ENCODE results near the gene ULBP2. TPM values are rescaled to one million over a fixed set of nuclear protein-coding genes. Genes with fewer than 3 reads are reported as not detected.

Gene ULBP2
- total RNA-seq, 5 donors from 2014 or later (not counting 1 experiment from before 2014, with no cell fraction given) = 0.20 to 3.9 (median 1.6) TPM; not detected in 2

- Histone ChIP-seq H3K27ac (ENCODE audit: low read length) (no peak overlapping the region), H3K27me3 (replicated peaks in 1 of 2; ENCODE audit: control insufficient read depth in 2 of 2, extremely low read depth in 1 of 2, insufficient read depth in 2 of 2, low read length in 1 of 2) (peaks cover 0 to 44% of the 10 kb centered on the region in 2 experiments), H3K4me1 (ENCODE audit: control insufficient read depth in 1 of 2, extremely low read depth in 1 of 2, insufficient read depth in 2 of 2, low read length in 2 of 2) (peaks cover 0 to 4% of the 10 kb centered on the region in 2 experiments), H3K36me3 (ENCODE audit: control insufficient read depth in 2 of 2, extremely low read depth in 1 of 2, insufficient read depth in 1 of 2, low read length in 1 of 2) (no peaks in the 10 kb centered on the region), H3K9me3 (no peaks in the 10 kb centered on the region), H3K4me3 (ENCODE audit: control insufficient read depth in 1 of 2, extremely low read depth in 1 of 2, low read length in 1 of 2) (no peak overlapping the region)
- WGBS (ENCODE audit: insufficient coverage) = 96% methylated on average over 4 of the region's 6 CpGs
- ChIA-PET POLR2A (interaction anchor here in 1 of 2 donors (0.6 kb wide), 1 partner anchor 579 kb away, joined by 6 read pairs; no protein-coding TSS in a partner anchor), CTCF (no interaction called here)
- ATAC-seq (replicated peaks in 1 of 4) = no peak
- no peaks in the 10 kb centered on the region for H3K9me3 Mint-ChIP-seq
- DNase-seq = no peak
- peaks cover 0 to 8% (median 0%) of the 10 kb centered on the region in 3 donors for H3K4me1 Mint-ChIP-seq
- H3K27ac Mint-ChIP-seq = no peak overlapping the region
- no peak overlapping the region for H3K4me3 Mint-ChIP-seq
- H3K27me3 Mint-ChIP-seq = peaks cover 7 to 14% of the 10 kb centered on the region in 2 donors
- H3K36me3 Mint-ChIP-seq = no peaks in the 10 kb centered on the region
Measured at GRCh38 chr6:149901444-149902140, 40.2 kb upstream of the ULBP2 start.

GRCh38 chr6:149903938-149904611, 37.7 kb upstream of the ULBP2 start:
- Histone ChIP-seq H3K27ac (ENCODE audit: low read length) (no peak overlapping the region), H3K4me3 (ENCODE audit: control insufficient read depth in 1 of 2, extremely low read depth in 1 of 2, low read length in 1 of 2) (no peak overlapping the region), H3K36me3 (ENCODE audit: control insufficient read depth in 2 of 2, extremely low read depth in 1 of 2, insufficient read depth in 1 of 2, low read length in 1 of 2) (no peaks in the 10 kb centered on the region), H3K27me3 (replicated peaks in 1 of 2; ENCODE audit: control insufficient read depth in 2 of 2, extremely low read depth in 1 of 2, insufficient read depth in 2 of 2, low read length in 1 of 2) (peaks cover 0 to 39% of the 10 kb centered on the region in 2 experiments), H3K4me1 (ENCODE audit: control insufficient read depth in 1 of 2, extremely low read depth in 1 of 2, insufficient read depth in 2 of 2, low read length in 2 of 2) (no peaks in the 10 kb centered on the region), H3K9me3 (no peaks in the 10 kb centered on the region)
- H3K36me3 Mint-ChIP-seq = peaks cover 4% of the 10 kb centered on the region
- no peak overlapping the region for H3K4me3 Mint-ChIP-seq
- ATAC-seq (replicated peaks in 1 of 4) (no peak), DNase-seq (no peak)
- H3K9me3 Mint-ChIP-seq = peaks cover 4 to 9% (median 9%) of the 10 kb centered on the region in 3 donors
- ChIA-PET POLR2A (no interaction called here), CTCF (interaction anchor here in 1 of 2 donors (0.7 kb wide), 1 partner anchor 903 kb away, joined by 3 read pairs; no protein-coding TSS in a partner anchor)
- WGBS (ENCODE audit: insufficient coverage) = 80% methylated on average over 5 of the region's 5 CpGs
- peaks cover 7 to 12% of the 10 kb centered on the region in 2 donors for H3K27me3 Mint-ChIP-seq
- H3K4me1 Mint-ChIP-seq = no peaks in the 10 kb centered on the region
- no peak overlapping the region for H3K27ac Mint-ChIP-seq

GRCh38 chr6:149904661-149905370, 37.0 kb upstream of the ULBP2 start:
- peaks cover 4% of the 10 kb centered on the region for H3K36me3 Mint-ChIP-seq
- H3K4me1 Mint-ChIP-seq = no peaks in the 10 kb centered on the region
- no peaks in the 10 kb centered on the region for H3K9me3 ChIP-seq
- WGBS (ENCODE audit: insufficient coverage) = 78% methylated on average over 7 of the region's 13 CpGs
- peaks cover 4 to 10% (median 9%) of the 10 kb centered on the region in 3 donors for H3K9me3 Mint-ChIP-seq
- no peak overlapping the region for H3K4me3 Mint-ChIP-seq
- no peak overlapping the region for H3K27ac ChIP-seq (ENCODE audit: low read length)
- H3K27ac Mint-ChIP-seq = no peak overlapping the region
- CTCF ChIA-PET = interaction anchor here (0.7 to 1.0 kb wide), 2 partner anchors 48 to 902 kb away, joined by 3 read pairs; no protein-coding TSS in a partner anchor
- peaks cover 0 to 39% of the 10 kb centered on the region in 2 experiments for H3K27me3 ChIP-seq (replicated peaks in 1 of 2; ENCODE audit: control insufficient read depth in 2 of 2, extremely low read depth in 1 of 2, insufficient read depth in 2 of 2, low read length in 1 of 2)
- no peaks in the 10 kb centered on the region for H3K4me1 ChIP-seq (ENCODE audit: control insufficient read depth in 1 of 2, extremely low read depth in 1 of 2, insufficient read depth in 2 of 2, low read length in 2 of 2)
- peaks cover 7 to 10% of the 10 kb centered on the region in 2 donors for H3K27me3 Mint-ChIP-seq
- POLR2A ChIA-PET = no interaction called here
- ATAC-seq (replicated peaks in 1 of 4) (no peak), DNase-seq (no peak)
- H3K4me3 ChIP-seq (ENCODE audit: control insufficient read depth in 1 of 2, extremely low read depth in 1 of 2, low read length in 1 of 2) = no peak overlapping the region
- H3K36me3 ChIP-seq (ENCODE audit: control insufficient read depth in 2 of 2, extremely low read depth in 1 of 2, insufficient read depth in 1 of 2, low read length in 1 of 2) = no peaks in the 10 kb centered on the region

- ChIA-PET POLR2A (no interaction called here), CTCF (interaction anchor here in 1 of 2 donors (1.0 kb wide), 1 partner anchor 49 kb away, joined by 3 read pairs; no protein-coding TSS in a partner anchor)
- Histone ChIP-seq H3K27me3 (replicated peaks in 1 of 2; ENCODE audit: control insufficient read depth in 2 of 2, extremely low read depth in 1 of 2, insufficient read depth in 2 of 2, low read length in 1 of 2) (peaks cover 0 to 41% of the 10 kb centered on the region in 2 experiments), H3K4me3 (ENCODE audit: control insufficient read depth in 1 of 2, extremely low read depth in 1 of 2, low read length in 1 of 2) (no peak overlapping the region), H3K4me1 (ENCODE audit: control insufficient read depth in 1 of 2, extremely low read depth in 1 of 2, insufficient read depth in 2 of 2, low read length in 2 of 2) (no peaks in the 10 kb centered on the region), H3K9me3 (no peaks in the 10 kb centered on the region), H3K27ac (ENCODE audit: low read length) (no peak overlapping the region), H3K36me3 (ENCODE audit: control insufficient read depth in 2 of 2, extremely low read depth in 1 of 2, insufficient read depth in 1 of 2, low read length in 1 of 2) (no peaks in the 10 kb centered on the region)
- no peak for DNase-seq
- Mint-ChIP-seq H3K4me3 (no peak overlapping the region), H3K9me3 (peaks cover 4 to 10% (median 9%) of the 10 kb centered on the region in 3 donors), H3K27me3 (peaks cover 9 to 16% of the 10 kb centered on the region in 2 donors), H3K36me3 (peaks cover 4% of the 10 kb centered on the region), H3K27ac (no peak overlapping the region), H3K4me1 (no peaks in the 10 kb centered on the region)
- 85% methylated on average over 15 of the region's 18 CpGs for whole genome bisulfite sequencing (ENCODE audit: insufficient coverage)
- no peak for ATAC-seq (replicated peaks in 1 of 4)
Measured at GRCh38 chr6:149905371-149905910, 36.4 kb upstream of the ULBP2 start.

- WGBS (ENCODE audit: insufficient coverage) = 76% methylated on average over 5 of the region's 6 CpGs
- ChIA-PET POLR2A (interaction anchor here (0.5 kb wide), 3 partner anchors 185 to 895 kb away, joined by 4 to 6 read pairs (median 6); no protein-coding TSS in a partner anchor), CTCF (interaction anchor here in 1 of 2 donors (1.0 kb wide), 1 partner anchor 49 kb away, joined by 3 read pairs; no protein-coding TSS in a partner anchor)
- Histone ChIP-seq H3K4me1 (ENCODE audit: control insufficient read depth in 1 of 2, extremely low read depth in 1 of 2, insufficient read depth in 2 of 2, low read length in 2 of 2) (no peaks in the 10 kb centered on the region), H3K4me3 (ENCODE audit: control insufficient read depth in 1 of 2, extremely low read depth in 1 of 2, low read length in 1 of 2) (no peak overlapping the region), H3K27ac (ENCODE audit: low read length) (no peak overlapping the region), H3K9me3 (no peaks in the 10 kb centered on the region), H3K27me3 (replicated peaks in 1 of 2; ENCODE audit: control insufficient read depth in 2 of 2, extremely low read depth in 1 of 2, insufficient read depth in 2 of 2, low read length in 1 of 2) (peaks cover 0 to 42% of the 10 kb centered on the region in 2 experiments), H3K36me3 (ENCODE audit: control insufficient read depth in 2 of 2, extremely low read depth in 1 of 2, insufficient read depth in 1 of 2, low read length in 1 of 2) (no peaks in the 10 kb centered on the region)
- Mint-ChIP-seq H3K27ac (no peak overlapping the region), H3K4me3 (no peak overlapping the region), H3K4me1 (no peaks in the 10 kb centered on the region), H3K36me3 (peaks cover 4% of the 10 kb centered on the region), H3K27me3 (peaks cover 14 to 19% of the 10 kb centered on the region in 2 donors), H3K9me3 (peaks cover 4 to 10% (median 9%) of the 10 kb centered on the region in 3 donors)
- no peak for DNase-seq
- no peak for ATAC-seq (replicated peaks in 1 of 4)
Measured at GRCh38 chr6:149905911-149906371, 35.9 kb upstream of the ULBP2 start.
